ENCODE results near the gene NFAM1.

The NFAM1 gene

GRCh38 chr22:42444077-42444904 lies 12.1 kb upstream of the NFAM1 start (continued):
- TF ChIP-seq TSHZ1 (tag by site-specific recombination; IDR thresholded peaks at IDR 0.05; ENCODE audit: borderline replicate concordance) (peak; percentile 25; the same call in 1 of the 2 replicates), ZNF266 (tag by site-specific recombination; IDR thresholded peaks at IDR 0.05; ENCODE audit: low read depth) (no peak), ZNF239 (tag by site-specific recombination; IDR thresholded peaks at IDR 0.05) (no peak), ZBTB26 (tag by site-specific recombination; optimal IDR thresholded peaks at IDR 0.05) (no peak), ZNF174 (tag by site-specific recombination; IDR thresholded peaks at IDR 0.05) (no peak), ZBTB44 (tag by site-specific recombination; IDR thresholded peaks at IDR 0.05) (peak; percentile 95), ZNF660 (tag by site-specific recombination; IDR thresholded peaks at IDR 0.05) (0 out of 2 replicates have a peak, but pooled peaks have one; percentile 48), ZSCAN23 (tag by site-specific recombination; IDR thresholded peaks at IDR 0.05) (no peak), FEZF1 (tag by site-specific recombination; IDR thresholded peaks at IDR 0.05) (no peak), ZNF624 (tag by site-specific recombination; IDR thresholded peaks at IDR 0.05) (no peak)

- Histone ChIP-seq H3K36me3 (ENCODE audit: control insufficient read depth in 2 of 2, insufficient read depth in 1 of 2, low read length in 2 of 2) (no peaks in the 10 kb centered on the region), H3K9me3 (ENCODE audit: control insufficient read depth, insufficient read depth, low read depth, low read length) (no peaks in the 10 kb centered on the region), H3K4me3 (ENCODE audit: low read depth, low read length) (peak overlapping the region; percentile 11), H3K27ac (ENCODE audit: extremely low read depth, low read depth, low read length) (peak overlapping the region; percentile 13), H3K4me1 (ENCODE audit: control insufficient read depth, insufficient read depth, low read length) (peaks cover 8% of the 10 kb centered on the region)
- ChIA-PET CTCF (interaction anchor here (0.5 to 3.1 kb wide), 49 partner anchors 9 to 746 kb away, joined by 3 to 33 read pairs (median 5); partner anchors contain the start of genes CENPM and NDUFA6), POLR2A (interaction anchor here (0.5 to 1.7 kb wide), 6 partner anchors 8 to 497 kb away, joined by 3 to 6 read pairs (median 4); partner anchors contain the start of genes CENPM and SMDT1)
- no peak for TF ChIP-seq ZNF585B (tag by site-specific recombination; IDR thresholded peaks at IDR 0.05)
- no peak for TF ChIP-seq SCRT1 (tag by site-specific recombination; IDR thresholded peaks at IDR 0.05; ENCODE audit: borderline replicate concordance)
- no peak for TF ChIP-seq ZNF19 (tag by site-specific recombination; IDR thresholded peaks at IDR 0.05; ENCODE audit: low read depth)
Observed at GRCh38 chr22:42443240-42444076, 11.3 kb upstream of the NFAM1 start.

GRCh38 chr22:42442748-42443147 lies 10.5 kb upstream of the NFAM1 start:
- no peak overlapping the region for H3K4me3 ChIP-seq (ENCODE audit: low read depth, low read length)
- H3K9me3 ChIP-seq (ENCODE audit: control insufficient read depth, insufficient read depth, low read depth, low read length): no peaks in the 10 kb centered on the region
- POLR2A ChIA-PET: interaction anchor here (1.4 kb wide), 1 partner anchor 8 kb away, joined by 4 read pairs; no protein-coding TSS in a partner anchor
- H3K27ac ChIP-seq (ENCODE audit: extremely low read depth, low read depth, low read length): no peak overlapping the region
- no peaks in the 10 kb centered on the region for H3K36me3 ChIP-seq (ENCODE audit: control insufficient read depth in 2 of 2, insufficient read depth in 1 of 2, low read length in 2 of 2)
- peaks cover 8% of the 10 kb centered on the region for H3K4me1 ChIP-seq (ENCODE audit: control insufficient read depth, insufficient read depth, low read length)
- CTCF ChIA-PET: interaction anchor here (0.6 to 3.1 kb wide), 9 partner anchors 8 to 745 kb away, joined by 4 to 33 read pairs (median 16); partner anchors contain the start of gene NDUFA6
- TF ChIP-seq ZNF660 (tag by site-specific recombination; IDR thresholded peaks at IDR 0.05) (no peak), ZNF335 (tag by site-specific recombination; conservative IDR thresholded peaks at IDR 0.05) (no peak)

Measured in HEK293 (cell line).